Brain microvascular endothelial cell (primary cell): ENCODE data around the gene TSHZ3.

Experiments
- DNase-seq: peaks from one replicate; pipeline ENCODE4 v3.0.0-alpha.2; 2020
- H3K27ac ChIP-seq: fragments of 250-450 bp; sonication (Bioruptor Pico); 2 replicates; pipeline ENCODE4 v1.5.1; 2020; ENCODE audit warnings: mild to moderate bottlenecking, moderate library complexity
- H3K27me3 ChIP-seq: fragments of 250-450 bp; sonication (Bioruptor Pico); replicated peaks from 2 replicates; pipeline ENCODE4 v1.5.1; 2020; ENCODE audit warnings: mild to moderate bottlenecking
- H3K36me3 ChIP-seq: fragments of 250-450 bp; sonication (Bioruptor Pico); replicated peaks from 2 replicates; pipeline ENCODE4 v1.5.1; 2020; ENCODE audit warnings: mild to moderate bottlenecking
- H3K4me3 ChIP-seq: 2 replicates; pipeline ENCODE4 v1.5.1; 2011; ENCODE audit warnings: low read depth, mild to moderate bottlenecking, control low read depth, low read length, moderate library complexity
- CTCF ChIP-seq: IDR thresholded peaks from 2 replicates; pipeline ENCODE4 v1.5.1; 2011; ENCODE audit warnings: low read depth, mild to moderate bottlenecking, moderate library complexity, low read length, control low read depth, inconsistent platforms; ENCODE audit errors: missing control alignments
- in situ Hi-C: cut with HindIII; loops from 2 replicates; pipeline ENCODE4 v1.10.0; 2017; ENCODE audit warnings: low sequenced_read_pairs, low pct_ligation_motif_present

The TSHZ3 gene

GRCh38 chr19:31337008-31337914 is 12.0 kb downstream of the TSHZ3 start:
- TF ChIP-seq CTCF, result no peak
- in situ Hi-C loops, result no loop called here

GRCh38 chr19:31335716-31336115 is 13.5 kb downstream of the TSHZ3 start:
- no peaks in the 10 kb centered on the region for H3K36me3 ChIP-seq
- no peaks in the 10 kb centered on the region for H3K27me3 ChIP-seq
- no peak overlapping the region for H3K4me3 ChIP-seq
- no peak overlapping the region for H3K27ac ChIP-seq
- DNase-seq, result no peak
- in situ Hi-C loops, result no loop called here
- no peak for TF ChIP-seq CTCF

More at GRCh38 chr19:31337008-31337914, 12.0 kb downstream of the TSHZ3 start:
- no peak overlapping the region for H3K27ac ChIP-seq
- no peaks in the 10 kb centered on the region for H3K27me3 ChIP-seq
- H3K36me3 ChIP-seq, result no peaks in the 10 kb centered on the region
- no peak for DNase-seq
- no peak overlapping the region for H3K4me3 ChIP-seq

- in situ Hi-C loops, result no loop called here
- TF ChIP-seq CTCF, result no peak
- no peak overlapping the region for H3K27ac ChIP-seq
- H3K27me3 ChIP-seq, result no peaks in the 10 kb centered on the region
- no peaks in the 10 kb centered on the region for H3K36me3 ChIP-seq
- no peak for DNase-seq
- H3K4me3 ChIP-seq, result no peak overlapping the region
Observed at GRCh38 chr19:31334849-31335624, 14.2 kb downstream of the TSHZ3 start.

GRCh38 chr19:31334101-31334848 is 15.0 kb downstream of the TSHZ3 start:
- H3K4me3 ChIP-seq, result no peak overlapping the region
- H3K36me3 ChIP-seq, result no peaks in the 10 kb centered on the region
- TF ChIP-seq CTCF, result no peak
- in situ Hi-C loops, result no loop called here
- no peak overlapping the region for H3K27ac ChIP-seq
- no peaks in the 10 kb centered on the region for H3K27me3 ChIP-seq
- peak; percentile 20 for DNase-seq

GRCh38 chr19:31332096-31332495 is 17.1 kb downstream of the TSHZ3 start:
- no peak for DNase-seq
- TF ChIP-seq CTCF, result no peak

More at GRCh38 chr19:31332096-31332495, 17.1 kb downstream of the TSHZ3 start:
- in situ Hi-C loops, result no loop called here
- Histone ChIP-seq H3K27me3 (no peaks in the 10 kb centered on the region), H3K36me3 (no peaks in the 10 kb centered on the region), H3K4me3 (no peak overlapping the region), H3K27ac (no peak overlapping the region)
